Esophagus squamous epithelium (tissue), 5 donors: Measurements from ENCODE around the gene PRKAR2B. TPM values are rescaled to one million over a fixed set of nuclear protein-coding genes. Genes with fewer than 3 reads are reported as not detected.

ENCODE experiments used
- DNase-seq: peaks from one replicate; lab custom pipeline; 2025; lab: John Stamatoyannopoulos, UW
- H3K27ac ChIP-seq, 4 donors: fragments of 200-600 bp; sonication (generic); one replicate each; pipeline ENCODE4 v1.5.1; 2016 to 2019; ENCODE audit warnings: mild to moderate bottlenecking in 1 of 4
- H3K27me3 ChIP-seq, 4 donors: fragments of 200-600 bp; sonication (generic); 1 replicate in 3 of 4; 2 replicates in 1 of 4; pipeline versions ENCODE4 v1.5.1 to v1.6.0; 2017 to 2021; ENCODE audit warnings: antibody characterized with exemption in 1 of 4
- H3K36me3 ChIP-seq, 3 donors: fragments of 200-600 bp; sonication (generic); one replicate each; pipeline ENCODE4 v1.5.1; 2016 to 2019
- H3K4me1 ChIP-seq, 3 donors: fragments of 200-600 bp; sonication (generic); one replicate each; pipeline ENCODE4 v1.5.1; 2017 to 2019
- H3K4me3 ChIP-seq, 4 donors: fragments of 200-600 bp; sonication (generic); 1 replicate in 3 of 4; 2 replicates in 1 of 4; pipeline ENCODE4 v1.5.1; 2016 to 2019; ENCODE audit warnings: mild to moderate bottlenecking in 2 of 4, moderate library complexity in 1 of 4
- H3K9me3 ChIP-seq, 3 donors: fragments of 200-600 bp; sonication (generic); one replicate each; pipeline ENCODE4 v1.5.1; 2016 to 2019
- CTCF ChIP-seq, 6 experiments: fragments of 450-650 bp in 4 of 6; fragments of 200-600 bp in 2 of 6; sonication (generic) in 2 of 6; IDR thresholded peaks; one replicate each; pipeline ENCODE4 v1.5.1; 2016 to 2019; ENCODE audit warnings: antibody characterized with exemption in 6 of 6, mild to moderate bottlenecking in 4 of 6, moderate library complexity in 4 of 6
- POLR2A ChIP-seq, 4 donors: fragments of 450-650 bp; IDR thresholded peaks; one replicate each; pipeline ENCODE4 v1.6.1; 2017; ENCODE audit warnings: antibody characterized with exemption in 4 of 4, mild to moderate bottlenecking in 4 of 4, moderate library complexity in 3 of 4
- WGBS, 2 donors: methylation state at CpG; one replicate each; pipeline ENCODE4 v1.1.5; 2018; 5-methylcytosine and 5-hydroxymethylcytosine counted together
- intact Hi-C: fragments of 100-400 bp; cut with DNase I; formaldehyde crosslinking; loops from one replicate; pipeline ENCODE4 v1.15.0; 2022
- total RNA-seq, 4 donors: library from RNA; depleted of rRNA; stranded (reverse); fragments of >200 nt; gene quantifications; one replicate each; pipeline ENCODE4 v1.1.0, GENCODE V29; 2016
- donor health status: DM: yes; HTN: yes; CAD: no.

Gene PRKAR2B
- total RNA-seq, 4 donors from 2014 or later, result 1.1 to 23.1 (median 4.2) TPM

- WGBS, 2 donors, result 77 to 78% methylated on average over 4 of the region's 4 CpGs
- H3K27ac ChIP-seq, result no peak overlapping the region
- TF ChIP-seq POLR2A (IDR thresholded peaks at IDR 0.05) (no peak), CTCF (IDR thresholded peaks at IDR 0.05) (no peak)
- H3K27me3 ChIP-seq, result no peaks in the 10 kb centered on the region
- H3K9me3 ChIP-seq, result no peaks in the 10 kb centered on the region
- H3K4me3 ChIP-seq, result no peak overlapping the region
- H3K36me3 ChIP-seq, result no peaks in the 10 kb centered on the region
- H3K4me1 ChIP-seq, result no peaks in the 10 kb centered on the region
- DNase-seq, result no peak
- intact Hi-C loops, result no loop called here
These were observed 42.4 kb upstream of the PRKAR2B start for GRCh38 chr7:107002126-107002525.

GRCh38 chr7:107002529-107002998 lies 41.9 kb upstream of the PRKAR2B start:
- no peak overlapping the region for H3K27ac ChIP-seq
- 59 to 72% methylated on average over 3 of the region's 3 CpGs for WGBS, 2 donors
- intact Hi-C loops, result no loop called here
- no peaks in the 10 kb centered on the region for H3K4me1 ChIP-seq
- no peak for DNase-seq
- no peaks in the 10 kb centered on the region for H3K27me3 ChIP-seq
- no peaks in the 10 kb centered on the region for H3K9me3 ChIP-seq
- H3K4me3 ChIP-seq, result no peak overlapping the region
- no peak for TF ChIP-seq POLR2A (IDR thresholded peaks at IDR 0.05)
- TF ChIP-seq CTCF (IDR thresholded peaks at IDR 0.05), result no peak
- H3K36me3 ChIP-seq, result no peaks in the 10 kb centered on the region

GRCh38 chr7:107007007-107007891 lies 37.3 kb upstream of the PRKAR2B start:
- Histone ChIP-seq H3K4me1 (no peaks in the 10 kb centered on the region), H3K27me3 (no peaks in the 10 kb centered on the region), H3K27ac (no peak overlapping the region), H3K4me3 (no peak overlapping the region), H3K36me3 (no peaks in the 10 kb centered on the region), H3K9me3 (no peaks in the 10 kb centered on the region)
- intact Hi-C loops, result no loop called here
- TF ChIP-seq POLR2A (IDR thresholded peaks at IDR 0.05) (no peak), CTCF (IDR thresholded peaks at IDR 0.05) (no peak)
- WGBS, 2 donors, result 59 to 66% methylated on average over 6 of the region's 6 CpGs
- no peak for DNase-seq

- H3K27me3 ChIP-seq, result no peaks in the 10 kb centered on the region
- WGBS, 2 donors, result 43 to 47% methylated on average over 2 of the region's 2 CpGs
- intact Hi-C loops, result no loop called here
These were observed 36.6 kb upstream of the PRKAR2B start for GRCh38 chr7:107007892-107008287.

More at GRCh38 chr7:107007892-107008287, 36.6 kb upstream of the PRKAR2B start:
- TF ChIP-seq CTCF (IDR thresholded peaks at IDR 0.05) (no peak), POLR2A (IDR thresholded peaks at IDR 0.05) (no peak)
- Histone ChIP-seq H3K9me3 (no peaks in the 10 kb centered on the region), H3K27ac (no peak overlapping the region), H3K36me3 (no peaks in the 10 kb centered on the region), H3K4me1 (no peaks in the 10 kb centered on the region), H3K4me3 (no peak overlapping the region)
- DNase-seq, result no peak
